ENCODE measurements around the gene DHX35. TPM values are rescaled to one million over a fixed set of nuclear protein-coding genes. Genes with fewer than 3 reads are reported as not detected.

Gene DHX35
- total and polyA plus RNA-seq, 2 of the 8 experiments (the other 6 are each of a cell fraction or from before 2014, with no cell fraction given): 21.9 to 27.7 TPM

- WGBS, 2 experiments (ENCODE audit: extremely low coverage in 1 of 2, insufficient coverage in 1 of 2, insufficient read length in 1 of 2, insufficient replicate concordance in 2 of 2, low coverage in 1 of 2, low lambda C conversion rate in 2 of 2, missing lambda C conversion rate in 1 of 2): 93% methylated on average over 5 of the region's 5 CpGs; no CpG with 5 or more reads in 1 of the 2 experiments
- POLR2A ChIA-PET (ENCODE audit: partially characterized antibody): interaction anchor here (0.7 to 1.0 kb wide), 3 partner anchors 9 to 16 kb away, joined by 3 read pairs; no protein-coding TSS in a partner anchor
- FAIRE-seq (no peak), DNase-seq (ENCODE audit: low read depth in 1 of 2, low spot score in 2 of 2) (no peak)
- Histone ChIP-seq H3K79me2 (ENCODE audit: control insufficient read depth in 1 of 2, insufficient read depth in 2 of 2, low read length in 2 of 2) (peaks cover 46 to 99% of the 10 kb centered on the region in 2 experiments), H3K79me1 (ENCODE audit: low read depth, low read length) (peaks cover 35% of the 10 kb centered on the region), H3K4ac (replicated peaks; ENCODE audit: insufficient read length, low read depth, low read length) (no peak overlapping the region), H3K14ac (ENCODE audit: insufficient read length) (no peak overlapping the region), H3K56ac (replicated peaks; ENCODE audit: insufficient read length, low read depth, low read length) (no peak overlapping the region), H3K4me3 (ENCODE audit: extremely low read depth in 1 of 4, insufficient read depth in 2 of 4, low read depth in 3 of 4, low read length in 4 of 4) (no peak overlapping the region), H3K18ac (ENCODE audit: extremely low read depth, low read length) (no peak overlapping the region), H4K91ac (replicated peaks; ENCODE audit: insufficient read length, low read length) (no peak overlapping the region), H3K23me2 (ENCODE audit: low read depth, low read length) (no peaks in the 10 kb centered on the region), H3K4me2 (ENCODE audit: insufficient read depth in 1 of 2, low read depth in 2 of 2, low read length in 2 of 2) (no peak overlapping the region), H2BK12ac (ENCODE audit: low read depth, low read length) (no peak overlapping the region), H4K5ac (ENCODE audit: insufficient read length, low read depth, low read length) (no peak overlapping the region), H2BK120ac (replicated peaks; ENCODE audit: low read depth, low read length) (no peak overlapping the region), H2AK5ac (ENCODE audit: low read depth, low read length) (no peak overlapping the region), H4K8ac (ENCODE audit: extremely low read depth, insufficient read depth, low read length) (no peak overlapping the region), H2BK15ac (ENCODE audit: low read length) (no peak overlapping the region), H2BK20ac (ENCODE audit: low read length) (no peak overlapping the region), H3K4me1 (replicated peaks in 1 of 4; ENCODE audit: control insufficient read depth in 3 of 4, insufficient read depth in 4 of 4, low read length in 3 of 4) (peaks cover 0 to 6% (median 2%) of the 10 kb centered on the region in 4 experiments; a peak in 5 of 7 replicates), H3K27me3 (replicated peaks in 1 of 4; ENCODE audit: control insufficient read depth in 3 of 4, extremely low read depth in 1 of 4, insufficient read depth in 3 of 4, low read length in 3 of 4) (no peaks in the 10 kb centered on the region), H3K23ac (ENCODE audit: insufficient read length) (no peak overlapping the region), H2BK5ac (ENCODE audit: low read depth, low read length) (no peak overlapping the region), H3K36me3 (ENCODE audit: control insufficient read depth in 2 of 4, insufficient read depth in 4 of 4, low read length in 3 of 4) (peaks cover 0 to 22% (median 6%) of the 10 kb centered on the region in 4 experiments; a peak in 3 of 8 replicates), H4K20me1 (replicated peaks in 1 of 2; ENCODE audit: control insufficient read depth in 1 of 2, insufficient read depth in 2 of 2, low read length in 2 of 2) (peaks cover 24 to 27% of the 10 kb centered on the region in 2 experiments), H3K9me3 (ENCODE audit: insufficient read depth in 2 of 2, low read depth in 1 of 2, low read length in 1 of 2) (no peaks in the 10 kb centered on the region), H3K9ac (replicated peaks in 1 of 4; ENCODE audit: extremely low read depth in 1 of 4, low read depth in 3 of 4, low read length in 3 of 4) (no peak overlapping the region), H2AFZ (ENCODE audit: low read length) (no peak overlapping the region), H3K27ac (ENCODE audit: low read depth, low read length) (no peak overlapping the region)
- CTCF ChIA-PET (ENCODE audit: partially characterized antibody): interaction anchor here (1.0 to 1.2 kb wide), 3 partner anchors 10 to 183 kb away, joined by 3 to 4 read pairs (median 3); no protein-coding TSS in a partner anchor
- TF ChIP-seq EP300 (IDR thresholded peaks at IDR 0.05; ENCODE audit: borderline replicate concordance in 1 of 2, low read depth in 2 of 2, low read length in 2 of 2) (no peak), KDM5A (IDR thresholded peaks at IDR 0.05; ENCODE audit: low read length) (no peak), SRF (IDR thresholded peaks at IDR 0.05; ENCODE audit: low read depth, low read length) (no peak), ATF2 (IDR thresholded peaks at IDR 0.05; ENCODE audit: low read length) (no peak), TAF7 (optimal IDR thresholded peaks at IDR 0.05; ENCODE audit: borderline replicate concordance, low read depth, low read length) (no peak), BRCA1 (IDR thresholded peaks at IDR 0.05; ENCODE audit: low read depth, low read length) (no peak), KDM4A (IDR thresholded peaks at IDR 0.05; ENCODE audit: low read depth, low read length, severe bottlenecking) (no peak), RAD21 (IDR thresholded peaks at IDR 0.05 in 1 of 2, conservative IDR thresholded peaks at IDR 0.05 in 1 of 2; ENCODE audit: low read depth in 2 of 2, low read length in 2 of 2) (no peak)
Observed at GRCh38 chr20:38934530-38934929, 27.6 kb upstream of the DHX35 start.
